B cell (primary cell): Measurements from ENCODE around the gene GNPDA2. TPM values are rescaled to one million over a fixed set of nuclear protein-coding genes. Genes with fewer than 3 reads are reported as not detected.

Experiments
- ATAC-seq: fragments of 200-7000 bp; cut with Tn5 transposase; one replicate; pipeline ENCODE4 v1.10.0; 2021; ENCODE audit warnings: low read depth, mild to moderate bottlenecking, moderate number of reproducible peaks, moderate library complexity
- CTCF ChIA-PET: fragments of 350-600 bp; sonication (Branson Sonifier 250); formaldehyde crosslinking; loops from one replicate; lab custom pipeline; 2021; ENCODE audit warnings: antibody characterized with exemption, inconsistent platforms; lab: Charles Lee
- POLR2A ChIA-PET: fragments of 350-600 bp; sonication (Branson Sonifier 250); formaldehyde crosslinking; loops from one replicate; lab custom pipeline; 2021; ENCODE audit warnings: antibody characterized with exemption; lab: Charles Lee
- DNase-seq: peaks from one replicate; pipeline ENCODE4 v3.0.0; 2013
- H2AFZ ChIP-seq: 2 replicates; pipeline ENCODE4 v1.6.1; 2012; ENCODE audit warnings: mild to moderate bottlenecking, low read depth, low read length; ENCODE audit not compliant: insufficient read depth, poor library complexity, severe bottlenecking
- H3K27ac ChIP-seq, 2 donors: 1 replicate in 1 of 2; 2 replicates in 1 of 2; pipeline ENCODE4 v1.5.1; 2012 to 2013; ENCODE audit warnings: low read length in 2 of 2, mild to moderate bottlenecking in 2 of 2, moderate library complexity in 1 of 2
- H3K27me3 ChIP-seq, 4 experiments: fragments of 200-600 bp in 1 of 4; sonication (generic) in 1 of 4; replicated peaks in 1 of 4; 1 replicate in 2 of 4; 2 replicates in 2 of 4; pipeline versions ENCODE4 v1.6.1 to v1.7.0; 2013 to 2016; ENCODE audit warnings: low read length in 3 of 4, mild to moderate bottlenecking in 2 of 4, mixed read lengths in 1 of 4, moderate library complexity in 1 of 4; ENCODE audit not compliant: insufficient read depth in 4 of 4, control insufficient read depth in 3 of 4; ENCODE audit errors: control extremely low read depth in 1 of 4
- H3K36me3 ChIP-seq, 2 experiments: replicated peaks in 1 of 2; 1 replicate in 1 of 2; 2 replicates in 1 of 2; pipeline versions ENCODE4 v1.6.1 to v1.7.1; 2013; ENCODE audit warnings: low read length in 1 of 2; ENCODE audit not compliant: insufficient read depth in 2 of 2, control insufficient read depth in 1 of 2; ENCODE audit errors: control extremely low read depth in 1 of 2, extremely low read depth in 1 of 2
- H3K4me1 ChIP-seq, 2 donors: fragments of 200-600 bp in 1 of 2; sonication (generic) in 1 of 2; 1 replicate in 1 of 2; 2 replicates in 1 of 2; pipeline versions ENCODE4 v1.5.1 to v1.6.1; 2013 to 2017; ENCODE audit warnings: low read length in 2 of 2; ENCODE audit not compliant: control insufficient read depth in 2 of 2, insufficient read depth in 2 of 2
- H3K4me2 ChIP-seq: replicated peaks from 2 replicates; pipeline ENCODE3; 2012; ENCODE audit warnings: mild to moderate bottlenecking, low read depth, low read length; ENCODE audit not compliant: poor library complexity, severe bottlenecking
- H3K4me3 ChIP-seq, 5 experiments: fragments of 200-600 bp in 1 of 5; sonication (generic) in 1 of 5; 1 replicate in 3 of 5; 2 replicates in 2 of 5; pipeline versions ENCODE4 v1.5.1 to v1.7.0; 2011 to 2016; ENCODE audit warnings: low read length in 4 of 5, mild to moderate bottlenecking in 4 of 5, low read depth in 2 of 5, control low read depth in 1 of 5, moderate library complexity in 1 of 5; ENCODE audit not compliant: insufficient read depth in 1 of 5; ENCODE audit errors: control extremely low read depth in 1 of 5, extremely low read depth in 1 of 5
- H3K79me2 ChIP-seq: fragments of 200-600 bp; sonication (generic); one replicate; pipeline ENCODE4 v1.6.0; 2016; ENCODE audit warnings: low read length; ENCODE audit not compliant: control insufficient read depth, insufficient read depth
- H3K9ac ChIP-seq: fragments of 200-600 bp; sonication (generic); 2 replicates; pipeline ENCODE4 v1.6.1; 2017; ENCODE audit warnings: mild to moderate bottlenecking, low read length, moderate library complexity
- H3K9me3 ChIP-seq, 3 donors: one replicate each; pipeline versions ENCODE4 v1.6.1 to v1.7.1; 2013; ENCODE audit warnings: low read length in 2 of 3; ENCODE audit not compliant: control insufficient read depth in 2 of 3, insufficient read depth in 1 of 3; ENCODE audit errors: control extremely low read depth in 1 of 3
- H4K20me1 ChIP-seq: 2 replicates; pipeline ENCODE4 v1.6.0; 2012; ENCODE audit warnings: mild to moderate bottlenecking, low read length; ENCODE audit not compliant: insufficient read depth, control insufficient read depth, poor library complexity, severe bottlenecking
- H3K27ac Mint-ChIP-seq: one replicate; pipeline ENCODE4 v1.8.0; 2021; ENCODE audit warnings: mixed read lengths
- H3K27me3 Mint-ChIP-seq: one replicate; pipeline ENCODE4 v1.8.0; 2021; ENCODE audit warnings: mixed read lengths
- H3K4me1 Mint-ChIP-seq: one replicate; pipeline ENCODE4 v1.8.0; 2021; ENCODE audit warnings: mixed read lengths
- H3K4me3 Mint-ChIP-seq: one replicate; pipeline ENCODE4 v1.8.0; 2021; ENCODE audit warnings: mixed read lengths
- H3K9me3 Mint-ChIP-seq: one replicate; pipeline ENCODE4 v1.8.0; 2022; ENCODE audit warnings: mixed read lengths; ENCODE audit not compliant: insufficient read depth
- EZH2 ChIP-seq: IDR thresholded peaks from 2 replicates; pipeline ENCODE4 v1.6.1; 2012; ENCODE audit warnings: borderline replicate concordance, low read depth, mild to moderate bottlenecking, moderate library complexity, low read length; ENCODE audit not compliant: insufficient read depth, poor library complexity, severe bottlenecking
- WGBS: methylation state at CpG from one replicate; pipeline ENCODE4 v1.1.5; 2013; ENCODE audit warnings: missing lambda C conversion rate; ENCODE audit not compliant: insufficient coverage; 5-methylcytosine and 5-hydroxymethylcytosine counted together
- intact Hi-C: fragments of 100-400 bp; cut with micrococcal nuclease; formaldehyde crosslinking; loops from one replicate; pipeline ENCODE4 v1.10.0; 2022
- polyA plus RNA-seq: library from polyadenylated mRNA; depleted of rRNA; stranded (reverse); fragments of >200 nt; gene quantifications from 2 replicates; pipeline ENCODE4 v1.2.3, GENCODE V29; 2012
- total RNA-seq, 2 donors: library from RNA; stranded (reverse); fragments of 120-200 nt in 1 of 2; gene quantifications; 1 replicate in 1 of 2; 2 replicates in 1 of 2; pipeline versions ENCODE4 v1.2.3 to v1.2.4, GENCODE V29; 2013 to 2022
- TF ChIP-seq, protein P1 (sequence below): fragments of 200-600 bp; IDR thresholded peaks from one replicate; pipeline ENCODE4 v1.8.0; 2022; ENCODE audit warnings: antibody characterized with exemption, mild to moderate bottlenecking

Gene GNPDA2
- total and polyA plus RNA-seq, 2 donors (not counting 1 experiment from before 2014, with no cell fraction given) = 8.1 to 15.5 TPM

DNA sequence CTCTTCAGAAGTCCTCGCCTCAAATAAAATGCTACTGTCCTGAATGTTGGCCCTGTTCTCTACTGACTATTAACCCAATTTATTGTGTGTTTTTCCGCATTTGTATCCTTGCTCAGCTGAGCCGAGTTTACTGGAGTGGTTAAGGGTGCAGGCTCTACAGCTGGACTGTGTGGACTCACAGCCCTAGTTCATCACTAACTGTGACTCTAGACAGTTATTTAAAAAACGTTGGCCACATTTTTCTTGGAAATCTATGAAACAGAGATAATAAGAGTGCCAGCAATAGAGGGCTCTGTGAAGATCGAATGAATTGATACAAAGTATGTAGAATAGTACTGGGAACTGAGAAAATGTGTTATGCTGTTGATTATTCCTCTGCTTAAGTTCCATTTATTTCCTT is 51.0 kb downstream of the GNPDA2 start:
- H4K20me1 ChIP-seq = no peaks in the 10 kb centered on the region
- H3K27me3 ChIP-seq = peaks cover 0 to 4% (median 1%) of the 10 kb centered on the region in 4 experiments
- Mint-ChIP-seq H3K27ac (no peak overlapping the region), H3K27me3 (peaks cover 8% of the 10 kb centered on the region), H3K4me1 (peaks cover 20% of the 10 kb centered on the region), H3K4me3 (no peak overlapping the region), H3K9me3 (no peaks in the 10 kb centered on the region)
- DNase-seq (no peak), ATAC-seq (no peak)
- H3K36me3 ChIP-seq = no peaks in the 10 kb centered on the region
- intact Hi-C loops = no loop called here
- TF ChIP-seq EZH2 = no peak
- TF ChIP-seq, protein P1, sequence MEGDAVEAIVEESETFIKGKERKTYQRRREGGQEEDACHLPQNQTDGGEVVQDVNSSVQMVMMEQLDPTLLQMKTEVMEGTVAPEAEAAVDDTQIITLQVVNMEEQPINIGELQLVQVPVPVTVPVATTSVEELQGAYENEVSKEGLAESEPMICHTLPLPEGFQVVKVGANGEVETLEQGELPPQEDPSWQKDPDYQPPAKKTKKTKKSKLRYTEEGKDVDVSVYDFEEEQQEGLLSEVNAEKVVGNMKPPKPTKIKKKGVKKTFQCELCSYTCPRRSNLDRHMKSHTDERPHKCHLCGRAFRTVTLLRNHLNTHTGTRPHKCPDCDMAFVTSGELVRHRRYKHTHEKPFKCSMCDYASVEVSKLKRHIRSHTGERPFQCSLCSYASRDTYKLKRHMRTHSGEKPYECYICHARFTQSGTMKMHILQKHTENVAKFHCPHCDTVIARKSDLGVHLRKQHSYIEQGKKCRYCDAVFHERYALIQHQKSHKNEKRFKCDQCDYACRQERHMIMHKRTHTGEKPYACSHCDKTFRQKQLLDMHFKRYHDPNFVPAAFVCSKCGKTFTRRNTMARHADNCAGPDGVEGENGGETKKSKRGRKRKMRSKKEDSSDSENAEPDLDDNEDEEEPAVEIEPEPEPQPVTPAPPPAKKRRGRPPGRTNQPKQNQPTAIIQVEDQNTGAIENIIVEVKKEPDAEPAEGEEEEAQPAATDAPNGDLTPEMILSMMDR = no peak
- H3K4me3 ChIP-seq = no peak overlapping the region
- H3K27ac ChIP-seq = no peak overlapping the region
- no peaks in the 10 kb centered on the region for H3K9me3 ChIP-seq
- CTCF ChIA-PET = no interaction called here
- peaks cover 29% of the 10 kb centered on the region for H3K79me2 ChIP-seq
- no peak overlapping the region for H3K9ac ChIP-seq
- H3K4me1 ChIP-seq = peaks cover 15% of the 10 kb centered on the region in 2 donors
- no peak overlapping the region for H3K4me2 ChIP-seq
- POLR2A ChIA-PET = no interaction called here
- H2AFZ ChIP-seq = no peak overlapping the region
- WGBS = 80% methylated on average over 1 of the region's 5 CpGs

DNA sequence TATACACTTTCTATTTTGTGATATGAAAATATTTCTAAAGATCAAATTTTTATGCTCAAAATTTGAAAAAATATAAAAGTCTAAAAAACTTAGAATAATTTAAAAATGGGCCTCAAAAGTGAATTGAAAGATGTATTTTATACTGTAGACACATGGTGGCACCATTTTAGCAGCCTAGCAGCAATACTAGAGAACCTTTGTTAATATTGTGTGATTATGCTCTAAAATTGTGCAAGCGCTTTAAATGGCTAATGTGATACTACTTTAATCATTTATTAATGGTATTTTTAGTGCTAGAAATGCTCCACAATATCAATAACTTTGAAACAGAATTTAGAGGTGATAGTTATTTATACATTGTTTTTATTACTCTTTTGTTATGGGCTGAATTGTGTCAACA is 51.9 kb downstream of the GNPDA2 start:
- no peaks in the 10 kb centered on the region for H4K20me1 ChIP-seq
- no peak overlapping the region for H3K9ac ChIP-seq
- H3K4me1 ChIP-seq = peaks cover 10 to 14% of the 10 kb centered on the region in 2 donors
- no peaks in the 10 kb centered on the region for H3K9me3 Mint-ChIP-seq
- H3K9me3 ChIP-seq = no peaks in the 10 kb centered on the region
- no peak overlapping the region for H3K27ac Mint-ChIP-seq
- H3K4me3 Mint-ChIP-seq = no peak overlapping the region
- ATAC-seq (no peak), DNase-seq (no peak)
- H3K4me3 ChIP-seq = no peak overlapping the region
- WGBS = no CpG with 5 or more reads among the region's 1 CpG
- H3K4me2 ChIP-seq = no peak overlapping the region
- H3K27me3 Mint-ChIP-seq = peaks cover 14% of the 10 kb centered on the region
- peaks cover 16% of the 10 kb centered on the region for H3K4me1 Mint-ChIP-seq
- no peaks in the 10 kb centered on the region for H3K36me3 ChIP-seq
- H3K27me3 ChIP-seq = peaks cover 0 to 4% (median 1%) of the 10 kb centered on the region in 4 experiments
- no peak overlapping the region for H3K27ac ChIP-seq
- intact Hi-C loops = no loop called here
- H2AFZ ChIP-seq = no peak overlapping the region
- ChIA-PET CTCF (no interaction called here), POLR2A (no interaction called here)
- TF ChIP-seq EZH2 = no peak
- TF ChIP-seq, protein P1 = peak; percentile 25
- peaks cover 23% of the 10 kb centered on the region for H3K79me2 ChIP-seq
